HT1080 (cell line): ENCODE data around the gene SNRNP35. TPM values are rescaled to one million over a fixed set of nuclear protein-coding genes. Genes with fewer than 3 reads are reported as not detected.
"Not testable (repeated sequence)": the region's sequence is repeated elsewhere in the genome, so short reads cannot be mapped to it uniquely, and the experiment has no call there.

Experiments
- DNase-seq: peaks from one replicate; pipeline ENCODE4 v3.0.0-alpha.2; 2015; ENCODE audit warnings: low read depth
- polyA plus RNA-seq, 2 experiments: library from polyadenylated mRNA; depleted of rRNA; stranded (reverse); fragments of >200 nt; gene quantifications; 2 replicates each; pipeline ENCODE4 v1.2.3, GENCODE V29; 2015
- total RNA-seq: library from RNA; depleted of rRNA; stranded (reverse); fragments of >200 nt; shearing (Covaris generic); gene quantifications from 2 replicates; pipeline ENCODE4 v1.2.3, GENCODE V29; 2014; rRNA removed

Gene SNRNP35, protein sequence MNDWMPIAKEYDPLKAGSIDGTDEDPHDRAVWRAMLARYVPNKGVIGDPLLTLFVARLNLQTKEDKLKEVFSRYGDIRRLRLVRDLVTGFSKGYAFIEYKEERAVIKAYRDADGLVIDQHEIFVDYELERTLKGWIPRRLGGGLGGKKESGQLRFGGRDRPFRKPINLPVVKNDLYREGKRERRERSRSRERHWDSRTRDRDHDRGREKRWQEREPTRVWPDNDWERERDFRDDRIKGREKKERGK
- 12.8 and 16.6 TPM in 2 replicates for total RNA-seq
- 18.0 and 21.9 TPM in 2 replicates for polyA plus RNA-seq (2015; cell fraction: cytosol; rRNA removed)
- 24.1 and 42.1 TPM in 2 replicates for polyA plus RNA-seq (2015; cell fraction: nucleus; rRNA removed)

- peak; percentile 83 for DNase-seq
Observed at GRCh38 chr12:123457980-123458779, at the start of gene SNRNP35. Gene SNRNP35, plus strand, starts transcription at chr12:123458139. Its CDS starts 7,402 bp downstream, at chr12:123465541.

DNA sequence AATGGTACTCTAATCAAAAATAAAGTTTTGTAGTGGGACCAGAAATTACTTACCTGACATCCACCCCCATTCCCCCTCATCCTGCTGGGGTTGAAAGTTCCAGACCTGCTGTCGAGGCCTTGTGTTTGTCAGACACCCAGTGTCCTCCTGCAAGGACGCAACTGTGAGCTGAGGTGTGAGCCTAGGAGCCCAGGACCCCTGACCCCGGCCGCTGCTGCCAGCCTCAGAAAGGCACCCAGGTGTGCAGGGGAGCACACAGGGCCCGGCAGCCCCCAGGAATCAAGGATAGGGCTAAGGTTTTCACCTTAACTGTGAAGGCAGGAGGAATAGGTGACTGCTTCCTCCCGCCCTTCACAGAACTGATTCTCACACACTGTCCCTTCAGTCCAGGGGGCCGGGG is 49.3 kb upstream of the SNRNP35 start:
- not testable (repeated sequence) for DNase-seq

GRCh38 chr12:123409284-123410040 is 48.5 kb upstream of the SNRNP35 start:
- DNase-seq: not testable (repeated sequence)

DNA sequence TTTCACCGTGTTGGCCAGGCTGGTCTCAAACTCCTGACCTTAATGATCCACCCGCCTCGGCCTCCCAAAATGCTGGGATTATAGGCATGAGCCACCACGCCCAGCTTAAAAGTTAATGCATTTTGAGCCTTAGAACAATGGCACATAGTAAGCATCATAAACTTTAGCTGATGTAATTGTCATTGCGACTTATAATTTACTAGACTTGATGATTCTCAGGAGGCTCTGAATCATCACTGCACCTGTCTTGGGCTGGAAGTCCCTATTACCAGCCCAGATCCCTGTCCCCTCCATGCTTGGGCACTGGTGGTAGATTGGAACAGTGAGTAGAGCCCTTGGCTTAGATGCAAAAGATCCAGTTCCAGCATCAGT is 47.9 kb upstream of the SNRNP35 start:
- DNase-seq: no peak

GRCh38 chr12:123421314-123421713 is 36.6 kb upstream of the SNRNP35 start:
- DNase-seq: no peak

DNA sequence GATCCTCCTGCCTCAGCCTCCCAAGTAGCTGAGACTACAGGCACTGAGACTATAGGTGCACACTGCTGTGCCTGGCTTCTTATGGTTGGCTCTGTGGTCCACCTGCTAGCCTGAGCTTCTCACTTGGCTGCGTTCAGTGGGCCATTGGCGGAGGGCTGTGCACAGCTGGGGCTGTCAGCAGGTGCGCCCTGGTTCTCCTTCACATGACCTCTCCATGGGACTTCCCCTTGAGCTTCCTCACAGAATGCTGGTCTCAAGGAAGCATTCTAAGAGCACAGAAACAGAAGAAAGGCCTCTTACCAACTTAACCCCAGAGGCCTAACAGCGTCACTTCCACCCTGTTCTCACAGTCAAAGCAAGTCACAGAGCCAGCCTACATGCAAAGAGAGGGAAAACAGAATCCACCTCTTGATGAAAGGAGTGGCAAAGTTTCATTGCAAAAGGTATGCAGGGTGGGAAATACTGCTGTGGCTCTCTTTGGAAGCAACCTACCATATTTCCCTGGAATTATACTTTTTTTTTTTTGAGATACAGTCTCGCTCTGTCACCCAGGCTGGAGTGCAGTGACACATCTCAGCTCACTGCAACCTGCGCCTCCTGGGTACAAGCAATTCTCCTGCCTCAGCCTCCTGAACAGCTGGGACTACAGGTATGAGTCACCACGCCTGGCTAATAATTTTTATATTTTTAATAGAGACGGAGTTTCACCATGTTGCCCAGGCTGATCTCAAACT is 30.7 kb upstream of the SNRNP35 start:
- DNase-seq: no peak

DNA sequence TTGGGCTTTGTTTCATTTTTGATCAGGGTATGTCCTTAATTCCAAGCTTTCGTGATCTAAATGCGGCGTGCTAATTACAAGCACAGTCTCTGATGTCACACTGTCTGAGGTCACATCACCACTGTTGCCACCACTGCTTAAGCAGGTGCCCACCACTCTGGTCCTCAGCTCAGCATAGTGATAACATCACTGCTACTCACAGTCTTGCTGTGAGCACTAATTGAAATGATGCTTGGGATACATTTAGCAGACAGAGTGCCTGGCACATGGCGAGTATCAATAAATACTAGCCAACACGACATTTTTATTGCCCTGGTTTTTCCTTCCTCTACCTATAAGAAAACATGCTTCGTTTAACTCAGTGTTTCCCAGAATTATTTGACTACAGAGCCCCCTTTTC is 29.3 kb upstream of the SNRNP35 start:
- DNase-seq: no peak

DNA sequence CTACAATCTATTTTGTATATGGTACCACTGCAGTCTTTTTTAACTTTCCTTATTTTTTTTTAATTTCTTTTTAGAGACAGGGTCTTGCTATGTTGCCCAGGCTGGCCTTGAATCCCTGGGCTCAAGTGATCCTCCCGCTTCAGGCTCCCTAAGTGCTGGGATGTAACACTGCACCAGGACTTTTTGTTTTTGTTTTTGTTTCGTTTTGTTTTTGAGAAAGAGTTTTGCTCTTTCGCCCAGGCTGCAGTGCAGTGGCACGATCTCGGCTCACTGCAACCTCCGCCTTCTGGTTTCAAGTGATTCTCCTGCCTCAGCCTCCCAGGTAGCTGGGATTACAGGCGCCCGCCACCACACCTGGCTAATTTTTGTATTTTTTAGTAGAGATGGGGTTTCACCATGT is 28.8 kb upstream of the SNRNP35 start:
- not testable (repeated sequence) for DNase-seq

DNA sequence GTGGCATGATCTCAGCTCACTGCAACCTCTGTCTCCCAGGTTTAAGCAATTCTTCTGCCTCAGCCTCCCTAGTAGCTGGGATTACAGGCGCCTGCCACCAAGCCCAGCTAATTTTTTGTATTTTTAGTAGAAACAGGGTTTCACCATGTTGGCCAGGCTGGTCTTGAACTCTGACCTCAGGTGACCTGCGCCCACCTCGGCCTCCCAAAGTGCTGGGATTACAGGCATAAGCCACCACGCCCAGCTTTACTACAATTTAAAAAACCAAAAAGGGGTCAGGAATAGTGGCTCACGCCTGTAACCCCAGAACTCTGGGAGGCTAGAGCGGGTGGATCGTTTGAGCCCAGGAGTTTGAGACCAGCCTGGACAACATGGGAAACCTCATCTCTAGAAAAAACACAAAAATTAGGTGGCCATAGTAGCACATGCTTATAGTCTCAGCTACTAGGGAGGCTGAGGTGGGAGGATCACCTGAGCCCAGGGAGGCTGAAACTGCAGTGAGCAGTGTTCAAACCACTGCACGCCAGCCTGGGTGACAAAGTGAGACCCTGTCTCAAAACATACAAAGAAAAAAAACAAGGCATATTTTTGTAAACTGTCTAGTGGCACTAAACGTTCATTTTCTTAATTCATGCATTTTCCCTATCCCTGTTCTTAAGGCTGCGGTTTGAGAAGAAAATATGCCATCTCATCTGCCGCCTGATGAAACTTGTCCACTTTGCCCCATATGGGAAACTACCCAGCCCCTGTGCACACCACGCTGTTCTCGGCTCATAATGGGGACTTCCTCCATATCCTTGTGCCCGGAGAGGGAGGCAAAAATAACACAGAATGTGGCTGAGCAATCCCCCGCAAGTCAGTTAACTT is 25.8 kb upstream of the SNRNP35 start:
- DNase-seq: not testable (repeated sequence)

DNA sequence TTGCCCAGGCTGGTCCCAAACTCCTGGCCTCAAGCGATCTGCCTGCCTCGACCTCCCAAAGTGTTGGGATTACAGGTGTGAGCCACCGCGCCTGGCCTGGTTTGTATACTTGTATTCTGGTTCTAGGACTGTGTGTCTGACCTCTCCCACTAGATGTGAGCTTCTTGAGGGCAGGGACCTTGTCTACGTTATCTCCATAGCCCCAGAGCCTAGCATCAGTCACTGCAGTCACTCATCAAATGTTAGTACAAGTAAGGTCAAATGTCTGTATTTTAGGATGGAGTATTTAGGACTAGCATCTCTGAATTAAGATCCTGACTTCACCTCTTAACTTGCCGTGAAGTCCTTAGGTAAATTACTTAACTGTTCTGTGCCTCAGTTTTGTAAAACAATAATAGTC is 24.3 kb upstream of the SNRNP35 start:
- no peak for DNase-seq

GRCh38 chr12:123435636-123436016 is 22.3 kb upstream of the SNRNP35 start:
- no peak for DNase-seq

- DNase-seq: peak; percentile 89
Observed at GRCh38 chr12:123436017-123436964, 21.6 kb upstream of the SNRNP35 start, which contains the start of gene RILPL2. Gene RILPL2, minus strand, starts transcription at chr12:123436684. Its CDS starts 264 bp downstream, at chr12:123436420.

- no peak for DNase-seq
Observed at GRCh38 chr12:123441523-123442164, 16.3 kb upstream of the SNRNP35 start.

GRCh38 chr12:123442774-123443173 is 15.2 kb upstream of the SNRNP35 start:
- no peak for DNase-seq

GRCh38 chr12:123444092-123445026 is 13.6 kb upstream of the SNRNP35 start:
- no peak for DNase-seq

DNA sequence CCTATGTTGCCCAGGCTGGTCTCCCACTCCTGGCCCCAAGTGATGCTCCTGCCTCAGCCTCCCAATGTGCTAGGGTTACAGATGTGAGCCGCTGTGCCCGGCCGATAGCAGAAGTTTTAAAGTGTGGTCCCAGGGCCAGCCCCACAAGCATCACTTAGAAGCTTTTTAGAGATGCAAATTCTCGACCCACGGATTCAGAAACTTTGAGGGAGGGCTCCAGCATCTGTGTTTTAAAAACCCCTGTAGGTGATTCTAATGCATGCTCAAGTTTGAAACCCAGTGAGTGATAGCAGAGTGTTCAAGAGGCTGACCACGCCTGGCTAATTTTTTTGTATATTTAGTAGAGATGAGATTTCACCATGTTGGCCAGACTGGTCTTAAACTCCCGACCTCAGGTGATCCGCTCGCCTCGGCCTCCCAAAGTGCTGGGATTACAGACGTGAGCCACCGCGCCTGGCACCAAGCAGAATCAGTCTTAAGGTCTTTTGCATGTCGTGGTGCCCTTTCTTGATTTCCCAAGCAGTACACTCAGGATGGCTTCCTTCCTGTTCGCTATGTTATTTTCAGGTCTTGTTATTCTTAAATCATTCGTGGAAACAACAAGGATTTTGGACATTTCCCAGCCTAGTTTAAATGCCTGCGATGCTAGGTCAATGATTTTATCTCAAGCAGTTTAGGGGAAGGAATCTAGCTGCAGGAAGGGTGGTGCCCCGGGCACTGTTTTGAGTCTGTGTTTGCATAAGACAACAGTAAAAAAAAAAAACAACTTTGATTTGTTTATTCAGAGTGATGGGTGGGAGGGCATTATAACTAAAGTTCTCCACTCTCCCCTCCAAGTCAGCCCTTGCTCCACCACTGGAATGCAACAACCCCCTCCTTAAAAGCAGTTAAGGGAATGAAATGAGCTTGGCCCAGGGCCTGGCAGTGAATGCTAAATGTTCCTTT is 12.3 kb upstream of the SNRNP35 start:
- DNase-seq: no peak
